Lower lobe of right lung (tissue), 2 donors: Measurements from ENCODE around the gene ATG5. TPM values are rescaled to one million over a fixed set of nuclear protein-coding genes. Genes with fewer than 3 reads are reported as not detected.

Experiments
- ATAC-seq, 2 donors: fragments of 200-7000 bp; cut with Tn5 transposase; one replicate each; pipeline ENCODE4 v1.9.1; 2020 to 2022; ENCODE audit warnings: mild to moderate bottlenecking in 2 of 2, moderate library complexity in 2 of 2
- DNase-seq: peaks from one replicate; pipeline ENCODE4 v3.0.0-alpha.2; 2020
- H3K27ac ChIP-seq: fragments of 200-600 bp; one replicate; pipeline ENCODE4 v1.8.0; 2022
- H3K27me3 ChIP-seq: fragments of 200-600 bp; one replicate; pipeline ENCODE4 v1.8.0; 2022; ENCODE audit warnings: low read depth
- H3K36me3 ChIP-seq: fragments of 200-600 bp; one replicate; pipeline ENCODE4 v1.8.0; 2022; ENCODE audit warnings: mild to moderate bottlenecking
- H3K4me1 ChIP-seq: fragments of 200-600 bp; one replicate; pipeline ENCODE4 v1.8.0; 2022
- H3K4me3 ChIP-seq: fragments of 200-600 bp; one replicate; pipeline ENCODE4 v1.8.0; 2022; ENCODE audit warnings: mild to moderate bottlenecking
- H3K9me3 ChIP-seq: fragments of 200-600 bp; one replicate; pipeline ENCODE4 v1.8.0; 2022
- CTCF ChIP-seq: fragments of 200-600 bp; IDR thresholded peaks from one replicate; pipeline ENCODE4 v1.8.0; 2022; ENCODE audit warnings: antibody characterized with exemption, mild to moderate bottlenecking
- intact Hi-C: fragments of 100-400 bp; cut with DNase I; formaldehyde crosslinking; loops from one replicate; pipeline ENCODE4 v1.11.0; 2022
- total RNA-seq: library from RNA; stranded (reverse); fragmentation: NEBNext Ultra II Directional; extraction: Animal tissue kit (Norgen Biotek cat#: 25700); gene quantifications from one replicate; pipeline ENCODE4 v1.2.1, GENCODE V29; 2021
- donor health status: DM: no; HTN: yes; CAD: no; lungs with severe emphysema.

Gene ATG5
- total RNA-seq, 1 donor from 2014 or later, result 33.6 TPM

DNA sequence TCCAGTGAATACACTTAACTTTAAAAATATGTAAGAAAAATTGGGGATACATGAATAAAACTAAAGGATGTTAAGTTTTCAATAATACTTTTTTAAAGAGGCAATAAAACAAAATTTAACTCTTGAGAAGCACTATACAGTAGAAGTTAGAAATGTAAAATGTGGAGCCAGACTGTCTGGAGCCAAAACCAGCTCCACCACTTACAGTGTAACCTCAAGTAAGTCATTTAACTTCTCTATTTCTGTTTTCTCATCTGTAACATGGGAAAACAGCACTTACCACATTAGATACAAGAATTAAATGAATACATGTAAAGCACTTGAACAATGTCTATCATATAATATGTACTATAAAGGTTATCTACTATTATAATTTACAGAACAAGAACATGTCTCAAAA, 6.7 kb downstream of the ATG5 start:
- ATAC-seq, result no peak
- Histone ChIP-seq H3K27me3 (no peaks in the 10 kb centered on the region), H3K4me1 (peaks cover 29% of the 10 kb centered on the region), H3K4me3 (no peak overlapping the region), H3K27ac (no peak overlapping the region), H3K9me3 (no peaks in the 10 kb centered on the region), H3K36me3 (peaks cover 22% of the 10 kb centered on the region)
- intact Hi-C loops, result no loop called here
- no peak for TF ChIP-seq CTCF
- DNase-seq, result no peak

DNA sequence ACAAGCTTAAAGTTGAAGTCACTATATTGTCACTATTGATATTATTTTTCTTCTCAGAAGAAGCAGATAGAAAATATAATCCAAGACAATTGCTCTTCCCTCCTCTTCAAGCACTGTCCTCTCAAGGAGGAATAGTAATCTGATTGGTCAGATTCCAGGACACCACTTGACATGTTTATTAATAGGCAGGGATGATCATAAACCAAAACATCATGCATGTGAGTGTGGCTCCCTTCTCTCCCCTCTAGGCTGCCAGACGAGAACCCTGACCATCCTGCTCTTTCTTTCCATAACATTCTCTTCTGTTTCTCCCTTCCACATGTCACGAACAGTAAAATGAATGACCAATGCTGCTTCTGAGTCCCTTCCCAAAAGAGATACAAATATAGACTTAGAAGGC, 7.5 kb downstream of the ATG5 start:
- ATAC-seq (no peak), DNase-seq (no peak)
- Histone ChIP-seq H3K27ac (no peak overlapping the region), H3K4me3 (no peak overlapping the region), H3K27me3 (no peaks in the 10 kb centered on the region), H3K9me3 (no peaks in the 10 kb centered on the region), H3K4me1 (peaks cover 21% of the 10 kb centered on the region), H3K36me3 (peaks cover 25% of the 10 kb centered on the region)
- TF ChIP-seq CTCF, result no peak
- intact Hi-C loops, result no loop called here

DNA sequence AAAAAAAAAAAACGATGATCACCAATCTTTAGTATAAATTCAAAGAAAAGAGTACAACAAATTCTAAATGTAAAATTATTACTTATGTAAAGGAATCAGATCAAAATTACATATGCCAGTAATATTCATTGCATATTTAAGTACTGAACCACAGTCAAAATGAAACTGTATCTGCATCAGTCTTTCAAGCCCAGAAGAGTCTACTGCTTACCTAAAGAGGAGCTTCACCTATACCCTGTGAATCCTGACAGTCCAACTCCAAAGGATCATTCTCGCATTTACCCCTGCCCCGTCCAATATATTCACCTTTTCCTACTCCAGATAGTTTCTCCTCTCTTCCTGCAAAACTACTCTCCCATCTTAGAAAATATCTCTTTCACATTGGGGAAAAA, 9.2 kb downstream of the ATG5 start:
- H3K9me3 ChIP-seq, result no peaks in the 10 kb centered on the region
- intact Hi-C loops, result no loop called here
- H3K4me3 ChIP-seq, result no peak overlapping the region
- H3K27ac ChIP-seq, result no peak overlapping the region
- DNase-seq, result no peak
- H3K4me1 ChIP-seq, result peaks cover 16% of the 10 kb centered on the region
- no peak for TF ChIP-seq CTCF
- no peaks in the 10 kb centered on the region for H3K27me3 ChIP-seq
- no peak for ATAC-seq
- peaks cover 25% of the 10 kb centered on the region for H3K36me3 ChIP-seq

DNA sequence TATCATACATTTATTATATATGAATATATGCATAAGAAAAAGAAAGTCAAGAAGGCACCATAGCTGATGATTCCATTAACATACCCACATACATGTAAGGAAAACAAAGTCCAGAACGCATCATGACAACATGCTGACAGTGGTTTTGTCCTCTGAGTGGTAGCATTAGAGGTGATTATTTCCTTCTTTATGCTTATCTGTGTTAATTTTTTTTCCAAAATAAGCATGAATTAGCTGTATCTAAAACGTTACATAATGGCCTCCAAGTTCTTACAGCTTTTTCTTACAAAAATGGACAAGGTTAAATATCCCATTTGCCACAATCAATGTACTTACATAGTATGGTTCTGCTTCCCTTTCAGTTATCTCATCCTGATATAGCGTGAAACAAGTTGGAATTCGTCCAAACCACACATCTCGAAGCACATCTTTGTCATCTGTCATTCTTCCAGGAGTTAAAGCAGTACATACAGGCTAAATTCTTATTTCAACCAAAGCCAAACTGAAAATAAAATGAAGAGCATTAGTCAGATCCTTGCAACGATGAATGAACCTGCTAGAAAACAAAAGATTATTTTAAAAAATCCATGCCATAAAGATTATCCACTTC, 9.7 kb downstream of the ATG5 start:
- Histone ChIP-seq H3K4me1 (peaks cover 16% of the 10 kb centered on the region), H3K27me3 (no peaks in the 10 kb centered on the region), H3K27ac (no peak overlapping the region), H3K9me3 (no peaks in the 10 kb centered on the region), H3K4me3 (no peak overlapping the region), H3K36me3 (peaks cover 25% of the 10 kb centered on the region)
- intact Hi-C loops, result no loop called here
- ATAC-seq (no peak), DNase-seq (no peak)
- no peak for TF ChIP-seq CTCF

DNA sequence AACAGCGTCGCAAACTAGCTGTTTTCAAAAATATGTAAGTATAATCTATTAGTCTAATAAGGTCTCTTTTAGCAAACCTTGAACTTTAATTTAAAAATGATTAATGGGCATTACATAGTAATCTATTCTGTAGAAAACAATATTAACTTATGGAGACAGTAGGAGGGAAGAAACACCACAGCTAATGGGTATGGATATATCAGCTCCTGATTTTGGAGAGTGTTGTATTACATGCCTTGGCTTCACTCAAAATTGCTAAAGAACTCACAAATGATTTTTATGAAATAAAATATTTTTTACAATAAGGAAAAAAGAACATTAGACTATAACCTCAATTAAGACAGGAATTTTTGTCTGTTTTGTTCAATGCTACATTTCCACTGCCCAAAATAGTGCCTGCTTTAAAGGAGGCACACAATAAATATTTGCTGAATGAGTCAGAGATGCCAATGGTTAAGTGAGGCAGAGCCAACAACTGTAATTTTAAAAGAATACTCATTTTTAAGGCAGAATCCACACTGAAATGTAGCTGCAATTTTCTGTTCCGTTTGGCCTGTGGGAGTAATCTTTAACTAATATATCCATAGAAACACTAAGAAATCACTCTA, 15.7 kb downstream of the ATG5 start:
- Histone ChIP-seq H3K9me3 (no peaks in the 10 kb centered on the region), H3K36me3 (peaks cover 32% of the 10 kb centered on the region), H3K4me3 (no peak overlapping the region), H3K27ac (no peak overlapping the region), H3K4me1 (peaks cover 9% of the 10 kb centered on the region), H3K27me3 (no peaks in the 10 kb centered on the region)
- DNase-seq (no peak), ATAC-seq (peak in 1 of 2 donors; percentile 61)
- TF ChIP-seq CTCF, result no peak
- intact Hi-C loops, result no loop called here
